Umbilical cord (tissue), 2 donors: ENCODE measurements around the gene SLC25A14. TPM values are rescaled to one million over a fixed set of nuclear protein-coding genes. Genes with fewer than 3 reads are reported as not detected.
A peak's percentile ranks its signal among the peaks of the same experiment; 100 is the strongest.
"Not testable (repeated sequence)": the region's sequence is repeated elsewhere in the genome, so short reads cannot be mapped to it uniquely, and the experiment has no call there.

Source experiments
- DNase-seq: peaks from one replicate; pipeline ENCODE4 v3.0.0-alpha.2; 2015; ENCODE audit warnings: low spot score
- total RNA-seq: library from RNA; depleted of rRNA; stranded (reverse); fragments of >200 nt; gene quantifications from one replicate; pipeline ENCODE4 v1.2.3, GENCODE V29; 2014; ENCODE audit warnings: low replicate concordance; ENCODE audit not compliant: insufficient read depth

SLC25A14 gene
- total RNA-seq: 1.2 TPM

GRCh38 chrX:130339408-130340222 is at the start of gene SLC25A14:
TSS of gene SLC25A14 (plus strand) at chrX:130339919. CDS start at chrX:130340279, 360 bp downstream.
- peak; percentile 78 for DNase-seq

GRCh38 chrX:130295519-130296296 is 44.0 kb upstream of the SLC25A14 start:
- no peak for DNase-seq

DNA sequence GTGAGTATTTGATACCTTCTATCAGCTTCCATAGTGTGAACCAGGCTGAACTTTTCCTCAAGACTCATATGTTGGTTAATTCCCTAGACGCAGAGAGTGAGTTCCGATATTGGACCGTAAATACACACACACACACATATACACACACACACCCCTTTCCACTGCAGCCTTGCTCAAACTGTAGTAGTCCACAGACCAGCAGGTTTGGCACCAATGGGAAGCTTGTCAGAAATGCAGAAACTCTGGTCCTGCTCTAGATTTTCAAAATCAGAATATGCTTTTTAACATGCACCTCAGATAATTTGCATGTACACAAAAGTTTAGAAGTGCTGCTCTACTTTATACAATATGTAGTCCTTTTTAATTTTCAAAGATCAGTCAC is 43.4 kb upstream of the SLC25A14 start:
- no peak for DNase-seq

- DNase-seq: peak; percentile 10
Observed at GRCh38 chrX:130296743-130297142, 43.0 kb upstream of the SLC25A14 start.

DNA sequence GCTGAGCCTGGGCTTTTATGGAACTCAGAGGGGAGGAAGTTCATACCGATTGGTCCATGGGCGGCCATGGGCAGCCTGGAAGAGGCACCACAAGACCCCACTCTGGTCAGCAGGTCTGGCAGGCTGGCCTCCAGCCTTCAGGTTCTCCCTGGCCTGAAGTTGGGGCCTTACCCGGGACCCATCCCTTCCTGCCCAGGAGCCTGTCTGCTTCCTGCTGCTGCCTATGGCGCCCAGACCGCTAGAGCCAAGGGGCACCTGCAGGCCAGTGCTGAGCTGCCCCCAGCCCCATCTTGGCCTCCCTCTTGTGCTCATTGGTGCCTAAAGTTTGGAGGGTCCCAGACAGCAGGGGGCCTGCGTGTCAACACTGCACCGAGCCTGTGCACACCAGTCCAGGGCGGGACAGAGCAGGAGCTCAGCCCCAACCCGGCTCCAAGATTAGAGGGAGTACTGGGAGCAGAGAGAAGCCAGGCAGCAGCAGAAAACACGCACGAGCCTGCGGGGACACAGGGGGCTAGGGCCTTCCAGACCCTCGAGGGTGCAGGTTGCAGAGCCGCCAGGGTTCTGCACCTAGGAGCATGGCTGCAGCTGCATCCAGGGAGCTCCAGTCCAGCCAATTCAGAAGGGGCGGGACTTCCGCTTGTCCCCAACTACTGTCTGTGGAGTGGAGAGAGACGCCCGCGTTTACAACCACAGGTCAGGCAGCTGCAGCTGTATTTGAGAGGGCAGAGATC is 40.3 kb upstream of the SLC25A14 start:
- DNase-seq: no peak

- DNase-seq: no peak
Observed at GRCh38 chrX:130300010-130300282, 39.8 kb upstream of the SLC25A14 start.

DNA sequence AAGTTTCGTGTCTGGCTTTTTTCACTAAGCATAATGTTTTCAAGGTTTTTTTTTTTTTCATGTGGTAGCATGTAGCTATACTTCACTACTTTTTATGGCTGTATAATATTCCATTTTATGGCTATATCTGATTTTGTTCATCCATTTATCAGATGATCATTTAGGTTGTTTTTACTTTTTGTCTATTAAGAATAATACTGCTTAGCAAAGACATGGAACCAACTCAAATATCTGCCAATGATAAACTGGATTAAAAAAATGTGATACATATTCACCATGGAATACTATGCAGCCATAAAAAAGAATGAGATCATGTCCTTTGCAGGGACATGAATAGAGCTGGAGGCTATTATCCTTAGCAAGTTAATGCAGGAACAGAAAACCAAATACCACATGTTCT is 38.3 kb upstream of the SLC25A14 start:
- DNase-seq: no peak

DNA sequence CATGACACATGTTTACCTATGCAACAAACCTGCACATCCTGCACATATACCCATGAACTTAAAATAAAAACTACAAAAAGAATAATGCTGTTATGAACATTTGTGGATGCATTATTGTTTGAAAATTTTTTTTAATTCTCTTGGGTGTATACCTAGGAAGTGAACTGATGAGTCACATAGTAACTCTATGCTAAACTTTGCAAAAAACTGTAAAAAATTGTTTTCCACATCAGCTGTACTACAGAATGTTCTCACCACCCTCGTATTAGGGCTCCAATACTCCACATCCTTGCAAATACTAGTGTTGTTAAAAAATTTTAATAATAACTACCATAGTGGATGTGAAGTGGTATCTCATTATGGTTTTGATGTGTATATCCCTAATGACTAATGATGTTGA is 37.7 kb upstream of the SLC25A14 start:
- DNase-seq: no peak

DNA sequence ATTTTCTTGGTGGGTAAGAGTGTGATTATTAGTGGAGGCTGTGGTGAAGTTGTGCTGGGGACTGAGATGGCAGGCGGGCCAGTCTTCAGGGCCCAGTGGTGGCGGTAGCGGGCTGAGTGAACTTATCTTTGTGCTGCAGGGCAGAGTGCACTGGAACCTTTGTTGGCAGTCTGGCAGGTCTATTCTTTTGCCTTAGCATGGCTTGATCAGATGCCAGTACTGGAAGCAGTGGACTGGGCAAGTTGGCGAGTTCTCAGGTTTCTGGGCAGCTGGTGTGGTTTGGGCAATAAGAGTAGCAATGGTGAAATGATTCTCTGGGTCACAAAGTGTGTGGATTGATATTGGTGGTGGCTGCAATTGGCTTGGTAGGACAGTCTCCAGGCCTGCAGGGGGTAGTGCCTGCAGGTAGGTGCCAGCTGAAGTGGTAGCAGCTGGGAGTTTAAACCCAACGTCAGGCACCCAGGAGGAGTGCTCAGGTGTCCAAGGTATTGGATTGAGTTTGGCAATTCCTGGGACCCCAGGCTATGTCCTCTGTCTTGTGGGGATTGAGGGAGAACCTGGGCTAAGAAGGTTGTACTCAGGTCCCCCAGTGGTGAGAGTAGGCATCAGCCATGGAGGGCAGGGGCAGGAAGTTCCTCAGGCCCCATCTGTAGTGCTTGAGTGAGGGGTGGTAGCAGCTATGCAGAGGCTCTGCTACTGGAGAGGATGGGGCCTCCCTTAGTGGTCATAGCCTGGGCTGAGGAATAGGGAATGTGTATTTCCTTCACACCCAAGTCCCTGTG is 34.9 kb upstream of the SLC25A14 start:
- DNase-seq: no peak

GRCh38 chrX:130319886-130320285 is 19.8 kb upstream of the SLC25A14 start:
- not testable (repeated sequence) for DNase-seq

- DNase-seq: no peak
Observed at GRCh38 chrX:130321550-130321949, 18.2 kb upstream of the SLC25A14 start.

DNA sequence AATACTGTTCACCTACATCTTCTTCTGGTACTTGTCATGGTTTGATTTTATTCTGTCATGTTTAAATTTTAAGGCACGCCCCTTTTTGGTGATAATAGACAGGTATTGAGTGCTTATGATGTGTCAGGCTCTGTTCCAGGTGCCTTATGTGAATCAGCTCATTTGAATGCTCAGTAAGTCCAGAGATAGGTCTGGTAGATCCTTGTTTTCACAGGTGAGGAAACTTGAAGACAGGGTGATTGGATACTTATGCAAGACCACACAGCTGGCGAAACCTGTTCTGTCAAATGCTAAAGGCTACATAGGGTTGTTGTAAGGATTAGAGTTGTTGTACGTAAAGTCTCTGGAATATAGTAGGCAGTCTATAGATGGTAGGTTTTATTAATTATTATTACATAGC is 9.6 kb upstream of the SLC25A14 start:
- DNase-seq: peak; percentile 2

- DNase-seq: peak; percentile 18
Observed at GRCh38 chrX:130330706-130331105, 9.0 kb upstream of the SLC25A14 start.

GRCh38 chrX:130336531-130336930 is 3.2 kb upstream of the SLC25A14 start:
- DNase-seq: no peak

DNA sequence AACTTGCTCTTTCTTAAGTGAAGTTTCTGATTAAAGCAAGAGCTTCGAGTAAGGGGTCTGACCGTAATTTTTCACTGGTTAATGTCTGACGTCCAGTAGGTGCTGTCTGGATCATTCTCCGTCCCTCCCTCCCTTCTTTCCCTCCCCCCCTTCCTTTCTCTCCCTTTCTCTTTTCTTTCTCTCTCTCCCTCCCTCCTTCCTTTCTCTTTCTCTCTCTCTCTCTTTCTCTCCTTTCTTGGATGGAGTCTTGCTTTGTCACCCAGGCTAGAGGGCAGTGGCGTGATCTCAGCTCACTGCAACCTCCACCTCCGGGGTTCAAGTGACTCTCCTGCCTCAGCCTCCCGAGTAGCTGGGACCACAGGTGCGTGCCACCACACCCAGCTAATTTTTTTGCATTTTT is 850 bp upstream of the SLC25A14 start:
- DNase-seq: not testable (repeated sequence)

DNA sequence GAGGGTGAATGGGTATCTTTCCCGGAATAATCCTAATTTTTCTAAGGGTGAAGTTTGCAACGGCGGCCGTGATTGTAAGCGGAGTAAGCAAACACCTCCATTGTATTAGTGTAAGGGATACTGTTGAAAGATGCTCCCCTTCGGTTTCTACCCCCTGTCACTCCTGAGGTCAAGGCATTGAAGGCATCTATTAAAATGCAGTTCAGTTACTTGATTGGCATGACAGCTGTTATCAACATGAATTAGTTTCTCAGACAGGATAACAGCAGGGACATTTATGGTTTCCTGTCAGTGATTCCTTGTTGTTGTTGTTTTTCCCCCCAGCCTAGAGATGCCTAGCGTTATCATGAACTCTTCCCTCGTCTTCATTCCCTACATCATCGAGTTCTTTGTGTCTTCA is 552 bp downstream of the SLC25A14 start:
- no peak for DNase-seq

DNA sequence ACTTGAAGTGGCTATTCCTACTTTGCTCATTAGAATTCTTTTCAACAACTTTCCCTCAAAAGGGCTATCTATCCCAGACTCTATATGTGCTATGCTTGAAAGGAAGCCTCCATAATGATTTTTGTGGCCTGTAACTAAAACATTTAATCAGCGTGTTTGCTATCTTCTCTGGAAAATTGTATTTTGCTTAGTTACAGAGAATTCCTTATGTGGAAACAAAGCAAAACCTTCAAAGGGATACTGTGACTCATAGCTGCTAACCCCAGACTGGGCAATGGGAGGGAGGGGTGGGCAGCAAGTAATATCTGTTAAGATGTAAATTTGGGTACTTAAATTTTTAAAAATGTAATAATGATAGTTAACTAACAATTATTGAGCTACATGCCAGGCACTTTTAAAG is 3.7 kb downstream of the SLC25A14 start:
- DNase-seq: no peak

DNA sequence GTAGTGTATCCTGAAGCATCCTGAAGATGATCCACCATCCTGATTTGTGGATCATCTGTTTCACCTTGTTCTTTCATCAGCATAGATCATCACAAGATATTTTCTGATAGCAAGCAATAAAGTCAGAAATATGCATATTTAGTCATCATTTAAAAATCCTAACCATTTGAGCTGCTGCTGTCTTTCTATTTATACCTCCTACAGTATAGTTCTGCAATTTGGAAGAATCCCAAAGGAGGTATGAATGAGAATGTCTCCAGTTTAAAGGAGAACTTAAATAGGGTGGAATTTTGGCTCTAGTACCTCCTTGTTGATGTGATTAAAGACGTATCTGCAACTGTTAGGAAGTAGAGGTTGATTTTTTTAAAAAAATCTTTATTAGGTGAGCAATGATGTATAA is 7.6 kb downstream of the SLC25A14 start:
- DNase-seq: no peak

GRCh38 chrX:130351567-130351966 is 11.8 kb downstream of the SLC25A14 start:
- no peak for DNase-seq

GRCh38 chrX:130352050-130352449 is 12.3 kb downstream of the SLC25A14 start:
- not testable (repeated sequence) for DNase-seq

- no peak for DNase-seq
Observed at GRCh38 chrX:130376077-130376476, 36.4 kb downstream of the SLC25A14 start.
